Mucosa of stomach (tissue), 1 donor: ENCODE measurements around the gene TPST2.
A peak's percentile ranks its signal among the peaks of the same experiment; 100 is the strongest.

Experiments
- H3K27me3 ChIP-seq: one replicate; pipeline ENCODE4 v1.7.0; 2013; ENCODE audit warnings: mild to moderate bottlenecking, low read length; ENCODE audit not compliant: control insufficient read depth, insufficient read depth
- H3K36me3 ChIP-seq: one replicate; pipeline ENCODE4 v1.7.0; 2013; ENCODE audit warnings: low read length; ENCODE audit not compliant: control insufficient read depth, insufficient read depth
- H3K4me1 ChIP-seq: one replicate; pipeline ENCODE4 v1.7.0; 2013; ENCODE audit warnings: mild to moderate bottlenecking, low read length; ENCODE audit not compliant: control insufficient read depth, insufficient read depth
- H3K4me3 ChIP-seq: one replicate; pipeline ENCODE4 v1.7.0; 2013; ENCODE audit warnings: low read length
- H3K9ac ChIP-seq: one replicate; pipeline ENCODE4 v1.7.0; 2013; ENCODE audit warnings: mild to moderate bottlenecking, low read length, moderate library complexity
- H3K9me3 ChIP-seq: one replicate; pipeline ENCODE4 v1.7.0; 2013; ENCODE audit warnings: mild to moderate bottlenecking, low read length, moderate library complexity; ENCODE audit not compliant: control insufficient read depth
- donor health status: Pancreatic carcinoma.

The TPST2 gene

DNA sequence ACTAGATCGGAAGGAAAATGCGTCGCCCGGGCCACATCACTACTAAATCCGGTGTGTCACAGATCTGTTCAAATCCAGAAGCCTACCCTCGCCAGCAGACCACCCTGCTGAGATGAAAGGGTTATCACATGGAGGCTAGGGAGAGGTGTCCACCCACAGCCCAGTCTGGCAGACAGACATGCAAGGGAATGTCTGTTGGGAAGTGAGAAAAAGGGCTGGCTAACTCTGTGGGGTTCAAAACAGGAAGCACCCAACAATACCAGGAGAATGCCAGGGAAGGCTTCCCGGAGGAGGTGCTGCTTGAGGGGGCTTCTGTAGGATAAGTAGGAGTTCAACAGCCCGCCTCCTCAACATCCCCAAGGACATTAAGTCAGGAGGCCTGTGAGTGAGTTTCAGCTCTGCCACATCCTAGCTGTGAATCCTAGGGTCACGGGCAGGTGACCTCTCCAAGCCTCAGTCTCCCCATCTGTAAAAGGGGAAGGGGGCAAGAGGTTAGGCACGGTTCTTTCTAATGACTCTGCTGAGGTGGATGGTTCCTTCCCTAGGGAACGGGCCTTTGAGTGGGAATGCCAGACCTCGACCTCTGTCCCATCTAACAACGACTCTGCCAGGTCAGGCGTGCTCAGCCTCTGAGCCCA is 1.1 kb downstream of the TPST2 start:
- peak overlapping the region; percentile 78 for H3K9ac ChIP-seq
- H3K27me3 ChIP-seq, result no peaks in the 10 kb centered on the region
- H3K36me3 ChIP-seq, result no peaks in the 10 kb centered on the region
- no peaks in the 10 kb centered on the region for H3K9me3 ChIP-seq
- H3K4me3 ChIP-seq, result peak overlapping the region; percentile 37
- H3K4me1 ChIP-seq, result peaks cover 10% of the 10 kb centered on the region

DNA sequence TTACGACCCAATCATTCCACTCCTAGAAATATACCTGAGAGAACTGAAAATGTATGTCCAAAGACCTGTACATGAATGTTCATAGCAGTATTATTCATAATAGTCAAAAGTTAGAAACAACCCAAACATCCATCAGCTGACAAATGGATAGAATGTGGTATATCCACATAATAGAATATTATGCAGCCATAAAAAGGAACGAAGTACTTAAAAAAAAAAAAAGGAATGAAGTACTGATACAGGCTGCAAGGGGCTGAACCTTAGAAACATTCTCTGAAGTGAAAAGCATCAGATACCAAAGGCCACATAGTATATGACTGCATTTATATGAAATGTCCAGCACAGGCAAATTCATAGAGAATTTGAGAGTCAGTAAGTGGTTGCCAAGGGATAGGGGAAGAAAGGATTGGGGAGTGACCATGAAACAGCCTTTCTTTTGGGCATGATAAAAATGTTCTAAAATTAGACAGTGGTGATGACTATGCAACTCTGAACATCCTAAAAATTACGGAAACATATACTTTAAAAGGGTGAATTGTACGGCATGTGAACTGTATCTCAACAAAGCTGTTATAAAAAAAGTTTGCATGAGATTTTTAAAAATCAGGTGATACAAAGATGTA is 1.8 kb downstream of the TPST2 start:
- Histone ChIP-seq H3K36me3 (no peaks in the 10 kb centered on the region), H3K27me3 (no peaks in the 10 kb centered on the region), H3K9me3 (no peaks in the 10 kb centered on the region), H3K4me1 (peaks cover 10% of the 10 kb centered on the region), H3K4me3 (no peak overlapping the region), H3K9ac (no peak overlapping the region)

DNA sequence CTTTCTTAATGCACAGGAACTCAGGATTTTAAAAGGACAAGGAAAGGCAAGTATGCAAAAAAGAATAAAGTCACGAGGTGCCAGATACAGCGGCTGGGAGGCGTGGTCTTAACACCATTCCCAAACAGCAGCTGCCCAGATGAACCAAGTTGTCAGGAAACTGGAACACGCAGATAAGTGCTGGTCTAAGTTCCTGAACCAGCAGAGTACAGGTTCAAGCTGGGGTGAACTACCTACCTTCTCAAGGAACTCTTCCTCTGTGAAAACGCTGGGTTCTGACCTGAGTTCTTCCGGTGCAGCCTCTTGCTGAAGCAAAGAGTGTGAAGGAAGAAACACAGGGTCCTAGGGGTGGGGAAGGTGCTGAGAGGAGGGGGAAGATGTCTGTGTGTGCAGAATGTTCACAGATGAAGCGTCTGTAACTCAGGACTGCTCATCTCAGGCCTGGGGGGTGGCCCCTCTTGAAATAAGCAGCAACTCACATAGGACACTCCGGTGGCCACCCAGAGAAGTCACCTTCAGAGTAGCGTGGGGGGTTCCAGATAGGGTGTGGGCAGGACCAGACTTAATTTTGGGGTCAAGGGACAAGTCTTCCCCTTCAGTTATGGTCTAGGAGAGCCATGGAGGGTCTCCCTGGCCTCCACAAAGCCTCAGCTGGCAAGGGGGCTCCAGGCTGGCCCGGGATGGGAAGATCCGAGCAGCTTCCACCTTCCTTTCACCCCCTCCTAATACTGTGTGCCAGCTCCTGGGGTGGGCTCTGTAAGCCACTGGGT is 3.2 kb downstream of the TPST2 start:
- H3K27me3 ChIP-seq, result no peaks in the 10 kb centered on the region
- H3K4me3 ChIP-seq, result no peak overlapping the region
- no peak overlapping the region for H3K9ac ChIP-seq
- H3K4me1 ChIP-seq, result peaks cover 10% of the 10 kb centered on the region
- no peaks in the 10 kb centered on the region for H3K36me3 ChIP-seq
- H3K9me3 ChIP-seq, result no peaks in the 10 kb centered on the region

DNA sequence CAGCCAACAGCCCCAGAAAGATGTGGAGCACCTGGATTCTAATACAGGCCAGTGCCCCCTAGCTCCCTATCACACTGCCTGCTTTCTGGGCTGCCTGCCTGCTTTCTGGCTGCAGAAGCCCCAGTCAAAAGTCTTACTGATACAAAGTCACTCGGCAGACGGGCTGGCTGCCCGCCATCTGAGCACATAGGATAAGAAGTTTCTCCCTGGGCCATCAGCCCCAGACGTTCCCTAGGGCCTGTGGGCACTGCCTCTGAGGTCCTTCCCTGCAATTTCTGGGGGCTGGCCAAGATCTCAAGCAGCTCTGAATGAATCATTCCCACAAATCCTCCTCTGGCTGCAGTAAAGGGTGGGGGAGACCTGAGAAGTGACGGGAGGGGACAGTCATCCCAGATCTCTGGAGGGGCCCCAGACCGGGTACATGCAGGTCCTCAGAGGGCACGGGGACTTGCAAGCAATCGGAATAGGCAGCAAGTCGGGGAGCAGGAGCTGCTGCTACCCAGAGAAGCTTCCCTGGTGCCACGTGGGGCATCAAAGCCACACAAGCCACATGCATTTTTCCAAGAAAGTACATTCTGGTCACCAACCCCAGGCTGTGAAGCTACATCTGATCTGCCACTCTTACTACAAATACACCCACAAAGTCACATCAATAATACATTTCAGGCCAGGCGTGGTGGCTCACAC is 4.7 kb downstream of the TPST2 start:
- H3K9ac ChIP-seq, result no peak overlapping the region
- H3K9me3 ChIP-seq, result no peaks in the 10 kb centered on the region
- H3K36me3 ChIP-seq, result no peaks in the 10 kb centered on the region
- H3K4me1 ChIP-seq, result peaks cover 5% of the 10 kb centered on the region
- no peak overlapping the region for H3K4me3 ChIP-seq
- no peaks in the 10 kb centered on the region for H3K27me3 ChIP-seq

DNA sequence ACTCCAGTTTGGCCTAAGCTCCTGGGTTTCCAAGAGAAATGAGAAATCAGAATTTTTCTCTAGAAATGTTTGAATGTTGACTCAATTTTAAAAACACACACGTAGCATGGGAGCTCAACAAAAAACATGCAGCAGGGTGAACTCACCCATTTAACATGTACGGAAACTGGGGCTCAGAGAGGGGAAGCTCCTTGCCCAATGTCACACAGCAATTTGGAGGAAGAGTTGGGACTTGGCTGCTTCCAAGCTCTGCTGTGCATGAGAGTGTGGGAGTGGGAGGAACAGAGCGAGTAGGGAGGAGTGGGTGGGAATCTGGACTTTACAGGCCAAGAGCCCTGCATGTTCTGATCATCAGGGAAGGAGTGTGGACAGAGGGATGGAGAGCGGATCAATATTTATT is 5.9 kb downstream of the TPST2 start:
- H3K4me1 ChIP-seq, result peaks cover 1% of the 10 kb centered on the region
- no peaks in the 10 kb centered on the region for H3K27me3 ChIP-seq

DNA sequence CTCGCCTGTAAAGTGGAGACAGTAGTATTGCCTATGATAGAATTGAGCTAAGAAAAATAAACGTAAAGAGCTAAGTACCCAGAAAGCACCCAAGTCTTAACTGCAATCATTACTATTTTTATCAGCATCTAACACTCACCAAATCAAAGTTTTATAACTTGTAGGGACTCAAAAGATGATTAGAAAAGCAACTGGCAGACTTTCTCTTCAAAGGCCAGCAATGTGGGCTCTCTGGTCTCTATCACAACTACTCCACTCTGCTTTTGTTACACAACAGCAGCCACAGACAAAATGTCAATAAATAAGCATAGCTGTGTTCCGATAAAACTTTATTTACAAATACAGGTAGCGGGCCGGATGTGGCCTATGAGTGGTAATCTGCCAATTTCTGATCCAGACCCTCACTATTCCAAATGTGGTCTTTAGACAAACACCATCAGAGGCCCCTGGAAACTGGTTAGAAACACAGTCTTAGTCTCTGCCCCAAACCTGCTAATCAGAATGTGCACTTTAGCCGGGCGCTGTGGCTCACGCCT is 8.2 kb downstream of the TPST2 start:
- no peaks in the 10 kb centered on the region for H3K27me3 ChIP-seq
- H3K4me3 ChIP-seq, result no peak overlapping the region
- H3K36me3 ChIP-seq, result no peaks in the 10 kb centered on the region
- no peak overlapping the region for H3K9ac ChIP-seq
- H3K4me1 ChIP-seq, result no peaks in the 10 kb centered on the region
- no peaks in the 10 kb centered on the region for H3K9me3 ChIP-seq

More for the DNA sequence above, 5.9 kb downstream of the TPST2 start:
- Histone ChIP-seq H3K4me3 (no peak overlapping the region), H3K9ac (no peak overlapping the region), H3K36me3 (no peaks in the 10 kb centered on the region), H3K9me3 (no peaks in the 10 kb centered on the region)

DNA sequence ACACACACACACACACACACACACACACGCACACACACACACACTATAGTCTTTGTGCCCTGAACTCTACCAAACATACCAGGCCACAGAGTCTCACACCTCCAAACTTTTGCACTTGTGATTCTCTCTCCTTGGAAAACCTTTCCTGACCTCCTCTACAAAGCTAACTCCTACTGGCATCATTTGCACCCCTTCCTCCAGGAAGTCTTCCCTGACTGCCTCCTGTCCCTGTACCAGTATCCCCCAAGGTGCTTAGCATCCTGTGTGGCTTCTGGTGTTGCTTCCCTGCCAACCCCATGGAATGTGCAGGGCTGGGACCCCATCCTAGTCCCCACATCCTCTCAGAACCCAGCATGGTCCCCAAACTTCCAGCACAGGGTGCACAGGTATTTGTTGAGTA is 8.9 kb downstream of the TPST2 start:
- Histone ChIP-seq H3K9ac (no peak overlapping the region), H3K4me1 (no peaks in the 10 kb centered on the region), H3K4me3 (no peak overlapping the region), H3K36me3 (no peaks in the 10 kb centered on the region), H3K27me3 (no peaks in the 10 kb centered on the region), H3K9me3 (no peaks in the 10 kb centered on the region)

DNA sequence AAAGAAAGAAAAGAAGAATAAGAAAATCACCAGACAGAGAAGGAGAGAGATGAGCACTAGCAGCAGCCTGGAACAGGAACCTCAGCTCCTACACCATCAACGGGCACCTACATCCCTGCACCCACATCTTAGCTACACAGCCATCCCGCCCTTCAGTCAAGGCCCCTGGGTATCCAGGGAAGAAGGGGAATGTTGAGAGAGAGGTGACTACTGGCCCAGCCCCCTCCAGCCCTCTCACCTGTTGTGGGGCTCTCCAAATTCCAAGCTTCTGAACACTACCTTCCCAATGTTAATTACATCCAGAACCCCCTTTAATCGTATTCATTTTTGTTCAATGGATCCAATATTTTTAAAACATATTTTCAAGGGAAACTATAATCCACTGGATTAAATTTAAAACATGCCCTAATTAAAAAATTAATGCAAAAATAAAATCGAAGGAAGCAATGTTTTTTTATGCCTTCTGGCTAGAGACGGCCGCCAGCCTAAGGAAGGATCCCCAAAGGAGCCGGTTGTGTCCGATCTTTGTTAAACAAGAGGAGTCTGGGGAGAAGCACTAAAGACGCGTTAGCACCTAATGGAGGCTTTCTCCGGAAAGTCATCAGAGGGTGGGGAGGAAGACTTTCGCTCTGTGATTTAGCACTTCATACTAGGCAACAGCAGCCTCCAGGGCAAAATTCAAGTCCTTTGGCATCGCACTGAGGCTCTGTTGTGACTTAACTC is 9.5 kb downstream of the TPST2 start:
- no peaks in the 10 kb centered on the region for H3K9me3 ChIP-seq
- no peak overlapping the region for H3K9ac ChIP-seq
- no peaks in the 10 kb centered on the region for H3K27me3 ChIP-seq
- no peaks in the 10 kb centered on the region for H3K36me3 ChIP-seq
- H3K4me1 ChIP-seq, result no peaks in the 10 kb centered on the region
- H3K4me3 ChIP-seq, result no peak overlapping the region

DNA sequence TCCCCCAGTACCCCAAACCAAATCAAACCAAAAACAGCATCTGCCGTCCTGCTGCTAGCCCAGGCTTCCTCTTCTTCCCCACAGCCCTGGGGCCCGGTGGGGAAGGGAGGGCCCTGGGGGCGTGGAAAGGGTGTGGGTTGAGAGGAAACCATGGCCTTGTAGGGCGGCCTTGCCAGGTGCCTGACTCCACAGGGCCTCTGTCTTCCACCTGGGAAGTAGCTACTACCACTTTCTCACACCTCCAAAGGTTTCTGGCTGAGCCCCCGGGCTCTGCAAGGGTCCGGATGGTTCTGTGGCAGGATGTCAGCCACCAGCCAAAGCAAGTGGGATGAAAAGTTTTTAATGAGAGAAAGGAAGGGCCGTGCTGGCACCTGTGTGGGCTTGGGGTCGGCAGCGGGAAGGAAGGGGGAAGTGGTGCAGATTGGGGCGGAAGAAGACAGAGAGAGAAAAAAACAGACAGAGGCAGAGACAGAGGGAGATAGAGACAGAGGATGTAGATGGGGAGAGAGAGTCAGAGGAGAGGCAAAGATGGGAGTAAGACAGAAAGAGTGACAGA is 10.5 kb downstream of the TPST2 start:
- Histone ChIP-seq H3K9ac (no peak overlapping the region), H3K4me1 (no peaks in the 10 kb centered on the region), H3K9me3 (no peaks in the 10 kb centered on the region), H3K4me3 (no peak overlapping the region), H3K36me3 (no peaks in the 10 kb centered on the region), H3K27me3 (no peaks in the 10 kb centered on the region)

DNA sequence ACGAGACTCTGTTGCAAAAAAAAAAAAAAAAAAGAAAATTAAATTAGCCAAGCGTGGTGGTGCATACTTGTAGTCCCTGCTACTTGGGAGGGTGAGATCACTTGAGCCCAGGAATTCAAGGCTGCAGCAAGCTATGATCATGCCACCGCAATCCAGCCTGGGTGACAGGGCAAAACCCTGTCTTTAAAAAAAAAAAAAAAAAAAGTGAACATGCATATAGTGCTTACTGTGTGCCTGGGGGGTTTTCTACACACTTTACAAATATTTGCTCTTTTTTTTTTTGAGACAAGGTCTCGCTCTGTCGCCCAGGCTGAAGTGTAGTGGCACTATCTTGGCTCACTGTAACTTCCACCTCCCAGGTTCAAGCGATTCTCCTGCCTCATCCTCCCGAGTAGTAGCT is 12.9 kb downstream of the TPST2 start:
- H3K4me3 ChIP-seq, result no peak overlapping the region
- H3K27me3 ChIP-seq, result no peaks in the 10 kb centered on the region
- no peaks in the 10 kb centered on the region for H3K9me3 ChIP-seq
- H3K9ac ChIP-seq, result no peak overlapping the region
- no peaks in the 10 kb centered on the region for H3K4me1 ChIP-seq
- H3K36me3 ChIP-seq, result no peaks in the 10 kb centered on the region

DNA sequence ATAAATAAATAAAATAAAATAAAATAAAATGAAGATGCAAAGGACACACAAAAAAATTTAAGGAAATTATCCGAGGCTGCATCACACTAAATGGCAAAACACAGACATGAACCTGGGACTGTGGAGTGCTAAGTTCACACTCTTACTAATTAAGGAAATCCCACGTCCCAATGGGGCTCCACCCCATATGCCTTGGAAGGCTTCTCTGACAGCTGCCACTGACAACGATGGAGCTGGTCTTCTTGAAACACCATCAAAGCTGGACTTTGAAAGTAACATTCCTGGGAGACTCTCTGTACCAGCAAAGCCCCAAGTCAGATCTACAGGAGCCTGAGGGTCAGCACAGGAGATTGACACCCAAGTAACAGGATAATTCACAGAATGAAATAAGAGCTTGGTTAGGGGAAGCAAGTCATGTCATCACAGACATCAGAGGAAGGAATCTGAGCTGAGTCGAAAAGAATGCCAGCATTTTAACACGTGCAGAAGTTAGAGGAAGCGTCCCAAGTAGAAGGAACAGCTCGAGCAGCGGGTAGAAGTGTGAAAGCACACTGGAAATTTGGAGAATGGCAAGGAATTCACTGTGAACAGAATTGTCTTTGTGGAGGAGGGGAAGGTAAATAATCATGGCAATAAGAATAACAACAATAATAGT is 13.8 kb downstream of the TPST2 start:
- H3K36me3 ChIP-seq, result no peaks in the 10 kb centered on the region
- no peak overlapping the region for H3K9ac ChIP-seq
- H3K9me3 ChIP-seq, result no peaks in the 10 kb centered on the region
- no peak overlapping the region for H3K4me3 ChIP-seq
- no peaks in the 10 kb centered on the region for H3K4me1 ChIP-seq
- H3K27me3 ChIP-seq, result no peaks in the 10 kb centered on the region
